Activated naive CD4-positive, alpha-beta T cell (primary cell): Measurements from ENCODE around the gene PCDHA11.
"Not testable (repeated sequence)": the region's sequence is repeated elsewhere in the genome, so short reads cannot be mapped to it uniquely, and the experiment has no call there.

ENCODE experiments used
- DNase-seq, 4 experiments: peaks; one replicate each; lab custom pipeline; 2025; lab: John Stamatoyannopoulos, UW

Gene PCDHA11

DNA sequence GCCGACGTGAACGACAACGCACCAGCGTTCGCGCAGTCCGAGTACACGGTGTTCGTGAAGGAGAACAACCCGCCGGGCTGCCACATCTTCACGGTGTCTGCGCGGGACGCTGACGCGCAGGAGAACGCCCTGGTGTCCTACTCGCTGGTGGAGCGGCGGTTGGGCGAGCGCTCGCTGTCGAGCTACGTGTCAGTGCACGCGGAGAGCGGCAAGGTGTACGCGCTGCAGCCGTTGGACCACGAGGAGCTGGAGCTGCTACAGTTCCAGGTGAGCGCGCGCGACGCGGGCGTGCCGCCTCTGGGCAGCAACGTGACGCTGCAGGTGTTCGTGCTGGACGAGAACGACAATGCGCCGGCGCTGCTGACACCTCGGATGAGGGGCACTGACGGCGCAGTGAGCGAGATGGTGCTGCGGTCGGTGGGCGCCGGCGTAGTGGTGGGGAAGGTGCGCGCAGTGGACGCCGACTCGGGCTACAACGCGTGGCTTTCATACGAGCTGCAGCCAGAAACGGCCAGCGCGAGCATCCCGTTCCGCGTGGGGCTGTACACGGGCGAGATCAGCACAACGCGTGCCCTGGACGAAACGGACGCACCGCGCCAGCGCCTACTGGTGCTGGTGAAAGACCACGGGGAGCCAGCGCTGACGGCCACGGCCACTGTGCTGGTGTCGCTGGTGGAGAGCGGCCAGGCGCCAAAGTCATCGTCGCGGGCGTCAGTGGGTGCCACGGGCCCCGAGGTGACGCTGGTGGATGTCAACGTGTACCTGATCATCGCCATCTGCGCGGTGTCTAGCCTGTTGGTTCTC is 18.7 kb upstream of the PCDHA11 start:
- DNase-seq = not testable (repeated sequence)

GRCh38 chr5:140855772-140856674 is 12.7 kb upstream of the PCDHA11 start, which contains the start of gene PCDHA10:
Gene PCDHA10, plus strand, starts transcription at chr5:140855897. Its CDS starts 152 bp downstream, at chr5:140856049.
- DNase-seq = no peak

- no peak for DNase-seq
These were observed 11.4 kb upstream of the PCDHA11 start for GRCh38 chr5:140857177-140857986.

- DNase-seq = no peak
These were observed 10.8 kb upstream of the PCDHA11 start for GRCh38 chr5:140857987-140858240.

- DNase-seq = no peak
These were observed 6.1 kb upstream of the PCDHA11 start for GRCh38 chr5:140862441-140863295.

- DNase-seq = no peak
These were observed 764 bp downstream of the PCDHA11 start for GRCh38 chr5:140869555-140869886.

DNA sequence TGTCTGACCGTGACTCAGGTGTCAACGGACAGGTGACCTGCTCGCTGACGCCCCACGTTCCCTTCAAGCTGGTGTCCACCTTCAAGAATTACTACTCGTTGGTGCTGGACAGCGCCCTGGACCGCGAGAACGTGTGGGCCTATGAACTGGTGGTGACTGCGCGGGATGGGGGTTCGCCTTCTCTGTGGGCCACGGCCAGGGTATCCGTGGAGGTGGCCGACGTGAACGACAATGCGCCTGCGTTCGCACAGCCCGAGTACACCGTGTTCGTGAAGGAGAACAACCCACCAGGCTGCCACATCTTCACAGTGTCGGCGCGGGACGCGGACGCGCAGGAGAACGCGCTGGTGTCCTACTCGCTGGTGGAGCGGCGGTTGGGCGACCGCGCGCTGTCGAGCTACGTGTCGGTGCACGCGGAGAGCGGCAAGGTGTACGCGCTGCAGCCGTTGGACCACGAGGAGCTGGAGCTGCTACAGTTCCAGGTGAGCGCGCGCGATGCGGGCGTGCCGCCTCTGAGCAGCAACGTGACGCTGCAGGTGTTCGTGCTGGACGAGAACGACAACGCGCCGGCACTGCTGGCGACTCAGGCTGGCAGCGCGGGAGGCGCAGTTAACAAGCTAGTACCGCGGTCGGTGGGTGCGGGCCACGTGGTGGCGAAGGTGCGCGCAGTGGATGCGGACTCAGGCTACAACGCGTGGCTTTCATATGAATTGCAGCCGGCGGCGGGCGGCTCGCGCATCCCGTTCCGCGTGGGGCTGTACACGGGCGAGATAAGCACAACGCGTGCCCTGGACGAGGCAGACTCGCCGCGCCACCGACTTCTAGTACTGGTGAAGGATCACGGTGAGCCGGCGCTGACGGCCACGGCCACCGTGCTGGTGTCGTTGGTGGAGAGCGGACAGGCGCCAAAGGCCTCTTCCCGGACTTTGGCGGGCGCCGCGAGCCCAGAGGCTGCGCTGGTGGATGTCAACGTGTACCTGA is 1.8 kb downstream of the PCDHA11 start:
- no peak for DNase-seq

GRCh38 chr5:140875085-140876065 is 6.6 kb downstream of the PCDHA11 start, which contains the start of gene PCDHA12:
Gene PCDHA12, plus strand, starts transcription at chr5:140875308. Its CDS starts 165 bp downstream, at chr5:140875473.
- DNase-seq = no peak

GRCh38 chr5:140876541-140877261 is 7.9 kb downstream of the PCDHA11 start:
- DNase-seq = not testable (repeated sequence)

DNA sequence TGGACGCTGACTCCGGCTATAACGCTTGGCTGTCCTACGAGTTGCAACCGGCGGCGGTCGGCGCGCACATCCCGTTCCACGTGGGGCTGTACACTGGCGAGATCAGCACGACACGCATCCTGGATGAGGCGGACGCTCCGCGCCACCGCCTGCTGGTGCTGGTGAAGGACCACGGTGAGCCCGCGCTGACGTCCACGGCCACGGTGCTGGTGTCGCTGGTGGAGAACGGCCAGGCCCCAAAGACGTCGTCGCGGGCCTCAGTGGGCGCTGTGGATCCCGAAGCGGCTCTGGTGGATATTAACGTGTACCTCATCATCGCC is 8.5 kb downstream of the PCDHA11 start:
- DNase-seq = no peak

DNA sequence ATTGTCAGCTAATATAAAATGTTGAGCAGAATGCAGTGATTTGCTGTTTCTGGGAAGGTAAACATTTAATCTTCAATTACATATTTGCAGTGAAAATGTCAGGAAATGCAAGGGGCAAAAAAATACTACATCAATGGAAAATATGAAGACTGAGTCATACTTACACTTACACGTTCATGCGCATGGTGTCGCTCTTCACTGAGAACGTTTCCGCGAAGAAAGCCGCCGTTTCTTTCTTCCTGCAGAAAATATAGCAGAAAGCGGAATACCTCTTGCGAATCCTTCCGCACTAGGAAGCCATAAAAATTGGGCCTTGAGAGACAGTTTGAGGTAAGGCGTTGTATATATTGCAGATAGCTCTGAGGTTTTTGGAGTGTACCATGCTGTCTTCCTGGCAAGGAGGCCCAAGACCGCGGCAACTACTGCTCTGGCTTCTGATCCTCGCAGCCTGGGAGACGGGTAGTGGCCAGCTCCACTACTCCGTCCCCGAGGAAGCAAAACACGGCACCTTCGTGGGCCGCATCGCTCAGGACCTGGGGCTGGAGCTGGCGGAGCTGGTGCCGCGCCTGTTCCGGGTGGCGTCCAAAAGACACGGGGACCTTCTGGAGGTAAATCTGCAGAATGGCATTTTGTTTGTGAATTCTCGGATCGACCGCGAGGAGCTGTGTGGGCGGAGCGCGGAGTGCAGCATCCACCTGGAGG is 13.3 kb downstream of the PCDHA11 start, which contains the start of gene PCDHA13:
Gene PCDHA13 (plus strand): TSS at position 236 of the 702 bp plus-strand sequence. CDS start 145 bp downstream, at position 381.
- no peak for DNase-seq

GRCh38 chr5:140882591-140882899 is 13.8 kb downstream of the PCDHA11 start:
- DNase-seq = no peak

DNA sequence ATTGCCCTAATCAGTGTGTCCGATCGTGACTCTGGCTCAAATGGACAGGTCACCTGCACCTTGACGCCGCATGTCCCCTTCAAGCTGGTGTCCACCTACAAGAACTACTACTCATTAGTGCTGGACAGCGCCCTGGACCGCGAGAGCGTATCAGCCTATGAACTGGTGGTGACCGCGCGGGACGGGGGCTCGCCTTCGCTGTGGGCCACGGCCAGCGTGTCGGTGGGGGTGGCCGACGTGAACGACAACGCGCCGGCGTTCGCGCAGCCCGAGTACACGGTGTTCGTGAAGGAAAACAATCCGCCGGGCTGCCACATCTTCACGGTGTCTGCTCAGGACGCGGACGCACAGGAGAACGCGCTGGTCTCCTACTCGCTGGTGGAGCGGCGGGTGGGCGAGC is 14.6 kb downstream of the PCDHA11 start:
- no peak for DNase-seq

- DNase-seq = no peak
These were observed 15.4 kb downstream of the PCDHA11 start for GRCh38 chr5:140883927-140884697.

GRCh38 chr5:140916325-140916724 is 47.6 kb downstream of the PCDHA11 start:
- no peak for DNase-seq
